GM10248 (cell line): Measurements from ENCODE around the gene STX4.

ENCODE experiments used
- CTCF ChIA-PET: fragments of 300-600 bp; sonication (Branson Sonifier 250); formaldehyde crosslinking; extraction: SDS; loops from one replicate; lab custom pipeline; 2021; ENCODE audit warnings: antibody characterized with exemption; lab: Yijun Ruan, JAX
- POLR2A ChIA-PET: fragments of 350-650 bp; sonication (Branson Sonifier 250); formaldehyde crosslinking; extraction: SDS; loops from one replicate; lab custom pipeline; 2020; ENCODE audit warnings: antibody characterized with exemption; lab: Yijun Ruan, JAX
- DNase-seq: peaks from one replicate; pipeline ENCODE4 v3.0.0; 2012; ENCODE audit errors: extremely low spot score
- CTCF ChIP-seq: IDR thresholded peaks from 2 replicates; pipeline ENCODE4 v1.5.1; 2012; ENCODE audit warnings: mild to moderate bottlenecking, low read depth; ENCODE audit errors: extremely low read depth, missing control alignments, control extremely low read depth

STX4 gene

GRCh38 chr16:31077592-31078396, 44.4 kb downstream of the STX4 start:
- ChIA-PET POLR2A (no interaction called here), CTCF (interaction anchor here (1.0 kb wide), 1 partner anchor 8 kb away, joined by 3 read pairs; no protein-coding TSS in a partner anchor)
- no peak for TF ChIP-seq CTCF
- DNase-seq, result no peak

GRCh38 chr16:31078597-31079341, 45.4 kb downstream of the STX4 start:
- no peak for TF ChIP-seq CTCF
- ChIA-PET POLR2A (no interaction called here), CTCF (interaction anchor here (1.0 kb wide), 1 partner anchor 7 kb away, joined by 3 read pairs; no protein-coding TSS in a partner anchor)
- DNase-seq, result no peak

- ChIA-PET CTCF (no interaction called here), POLR2A (no interaction called here)
- no peak for TF ChIP-seq CTCF
- no peak for DNase-seq
These were observed 46.1 kb downstream of the STX4 start for GRCh38 chr16:31079342-31079944.

GRCh38 chr16:31080035-31080629, 46.8 kb downstream of the STX4 start:
- CTCF ChIA-PET, result no interaction called here
- POLR2A ChIA-PET, result no interaction called here
- no peak for DNase-seq
- no peak for TF ChIP-seq CTCF

- no peak for TF ChIP-seq CTCF
- ChIA-PET POLR2A (no interaction called here), CTCF (no interaction called here)
- no peak for DNase-seq
These were observed 47.5 kb downstream of the STX4 start for GRCh38 chr16:31080756-31081419.
